HG03378 (cell line): Measurements from ENCODE around the gene URB1.
A peak's percentile ranks its signal among the peaks of the same experiment; 100 is the strongest.
"Not testable (repeated sequence)": the region's sequence is repeated elsewhere in the genome, so short reads cannot be mapped to it uniquely, and the experiment has no call there.

Source experiments
- ATAC-seq: cut with Tn5 transposase; IDR thresholded peaks from one replicate; pipeline ENCODE4 v1.9.1; 2021; ENCODE audit warnings: mild to moderate bottlenecking, moderate library complexity; ENCODE audit not compliant: unreplicated experiment

The URB1 gene

GRCh38 chr21:32413015-32413504, 20.2 kb upstream of the URB1 start:
- no peak for ATAC-seq

DNA sequence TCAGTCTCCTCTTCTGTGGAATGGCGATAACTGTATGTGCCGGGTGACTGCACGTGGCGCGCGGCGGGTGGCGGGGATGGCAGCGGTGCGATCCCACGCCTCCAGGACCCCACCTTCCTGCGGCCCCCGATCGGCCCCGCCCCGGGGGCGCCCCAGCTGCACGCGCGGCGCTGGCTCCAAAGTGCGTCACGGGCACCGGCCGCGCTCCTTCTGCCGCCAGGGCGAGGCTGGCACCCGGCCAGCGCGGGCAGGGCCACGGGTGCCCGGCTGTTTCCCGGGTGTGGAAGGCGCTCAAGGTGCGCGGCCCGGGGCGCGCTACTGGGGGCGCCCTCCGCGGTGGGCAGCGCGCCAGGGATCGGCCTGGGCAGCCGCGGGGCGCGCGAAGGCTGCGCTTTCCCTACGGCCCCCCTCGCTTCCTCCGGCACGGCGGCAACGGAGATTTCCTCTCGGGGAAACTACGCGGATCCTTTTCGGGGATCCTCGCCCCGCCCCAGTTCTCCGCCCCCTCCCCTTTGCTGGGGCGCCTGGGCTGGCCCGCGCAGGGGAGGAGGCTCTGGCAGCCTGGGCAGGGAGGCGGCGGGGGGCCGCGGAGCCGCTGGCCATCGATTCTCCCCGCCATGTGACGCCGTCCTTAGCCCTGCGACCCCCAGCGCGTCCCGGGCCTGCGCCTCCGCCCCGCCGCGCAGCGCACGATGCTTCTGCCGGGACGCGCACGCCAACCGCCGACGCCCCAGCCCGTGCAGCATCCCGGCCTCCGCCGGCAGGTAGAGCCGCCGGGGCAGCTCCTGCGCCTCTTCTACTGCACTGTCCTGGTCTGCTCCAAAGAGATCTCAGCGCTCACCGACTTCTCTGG, 19.6 kb upstream of the URB1 start, which contains the start of gene EVA1C:
Gene EVA1C (plus strand): TSS at position 545 of the 853 bp plus-strand sequence. CDS start 148 bp downstream, at position 693.
- no peak for ATAC-seq

DNA sequence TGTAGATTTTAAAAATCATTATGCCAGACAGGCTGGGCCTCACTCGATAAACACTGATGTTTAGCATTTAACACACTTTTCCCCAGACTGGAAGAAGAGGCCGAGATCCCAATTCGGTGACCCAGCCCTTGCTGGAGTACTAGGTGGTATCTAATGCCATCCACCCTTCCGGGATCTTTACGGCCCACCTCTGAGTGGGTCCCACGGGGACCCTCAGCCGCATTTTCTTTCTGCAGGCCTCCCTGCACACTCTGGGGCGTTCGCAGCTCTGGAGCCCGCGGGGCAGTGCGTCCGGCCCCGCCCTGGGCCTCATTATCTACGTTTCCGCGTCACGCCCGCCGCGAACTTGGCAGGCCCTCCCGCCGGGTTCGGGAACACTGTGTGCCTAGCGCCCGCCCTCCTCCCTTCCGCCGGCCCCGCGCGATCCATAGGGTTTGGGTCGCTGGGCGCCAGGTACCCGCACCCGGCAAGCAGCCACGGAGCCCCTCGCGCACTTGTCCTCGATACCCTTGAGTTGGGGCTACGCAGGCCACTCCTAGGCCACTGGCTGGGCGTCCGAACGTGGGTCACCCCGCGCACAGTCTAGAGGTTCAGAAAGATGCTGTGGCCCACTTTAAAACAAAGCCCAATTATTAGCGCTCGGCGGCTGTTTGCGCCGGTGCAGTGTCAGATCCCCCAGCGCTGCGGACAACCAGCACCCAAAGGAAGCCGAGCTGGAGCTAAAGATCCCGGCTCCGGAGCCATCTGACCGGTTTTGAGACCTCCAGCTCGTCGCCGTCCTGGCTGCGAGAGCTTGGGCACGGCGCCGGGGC, 18.7 kb upstream of the URB1 start:
- no peak for ATAC-seq

- no peak for ATAC-seq
Measured at GRCh38 chr21:32410916-32411315, 18.1 kb upstream of the URB1 start.

DNA sequence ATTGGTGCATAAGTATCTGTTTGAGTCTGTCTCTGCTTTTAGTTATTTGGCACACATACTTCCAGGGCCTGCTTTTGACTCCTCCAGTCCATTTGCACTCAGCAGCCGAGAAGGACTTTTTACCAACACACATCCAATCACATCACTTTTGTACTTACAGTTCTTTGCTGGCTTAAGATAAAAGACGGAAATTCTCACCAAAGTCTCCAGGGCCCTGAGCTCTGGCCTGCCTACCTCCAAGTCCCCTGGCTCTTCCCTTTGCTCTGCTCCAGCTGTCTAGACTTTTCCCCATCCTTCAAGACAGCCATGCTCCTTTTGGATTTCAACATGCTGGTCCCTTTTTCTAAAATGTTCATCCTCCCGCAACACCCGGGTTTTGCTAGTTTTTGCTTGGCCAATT, 17.5 kb upstream of the URB1 start:
- no peak for ATAC-seq

GRCh38 chr21:32406405-32406804, 13.6 kb upstream of the URB1 start:
- ATAC-seq, result no peak

DNA sequence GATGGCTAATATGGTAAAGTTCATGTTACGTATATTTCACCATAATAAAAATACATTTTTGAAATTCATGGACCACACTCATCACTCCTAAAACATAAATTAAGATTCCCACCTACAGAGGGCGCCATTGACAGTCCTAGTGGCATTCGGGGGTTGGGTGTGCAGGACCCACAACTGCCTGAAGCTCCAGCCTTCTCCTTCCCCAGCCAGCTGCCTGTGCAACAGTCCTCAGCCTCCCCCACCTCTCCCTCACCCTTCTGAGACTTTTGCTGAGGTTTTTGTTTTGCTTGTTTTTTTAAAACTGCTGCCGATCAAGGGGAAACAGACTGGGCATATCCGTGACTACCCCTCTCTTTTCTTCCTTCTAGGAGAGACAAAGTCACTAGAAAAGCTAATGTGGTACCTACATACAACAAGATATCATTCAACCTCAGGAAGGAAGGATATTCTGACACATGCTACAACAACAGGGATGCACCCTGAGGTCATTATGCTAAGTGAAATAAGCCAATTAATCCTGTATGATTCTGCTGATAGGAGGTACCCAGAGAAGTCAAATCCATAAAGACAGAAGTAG, 10.5 kb upstream of the URB1 start:
- ATAC-seq, result no peak

DNA sequence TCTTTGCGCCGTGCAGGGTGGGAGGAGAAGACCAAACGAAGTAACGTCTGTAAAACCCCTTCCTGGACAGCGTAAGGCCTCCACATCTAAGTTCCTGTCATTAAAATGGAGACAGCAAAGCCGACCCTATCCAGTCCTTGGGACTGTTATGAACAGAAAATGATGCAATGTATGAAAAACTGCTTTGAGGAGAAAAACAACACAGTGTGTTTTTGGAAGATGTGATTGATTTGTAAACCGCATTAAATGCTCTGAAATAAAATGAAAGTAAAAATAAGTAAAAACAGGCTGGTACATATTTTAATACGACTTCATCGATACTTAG, 827 bp upstream of the URB1 start:
- no peak for ATAC-seq

DNA sequence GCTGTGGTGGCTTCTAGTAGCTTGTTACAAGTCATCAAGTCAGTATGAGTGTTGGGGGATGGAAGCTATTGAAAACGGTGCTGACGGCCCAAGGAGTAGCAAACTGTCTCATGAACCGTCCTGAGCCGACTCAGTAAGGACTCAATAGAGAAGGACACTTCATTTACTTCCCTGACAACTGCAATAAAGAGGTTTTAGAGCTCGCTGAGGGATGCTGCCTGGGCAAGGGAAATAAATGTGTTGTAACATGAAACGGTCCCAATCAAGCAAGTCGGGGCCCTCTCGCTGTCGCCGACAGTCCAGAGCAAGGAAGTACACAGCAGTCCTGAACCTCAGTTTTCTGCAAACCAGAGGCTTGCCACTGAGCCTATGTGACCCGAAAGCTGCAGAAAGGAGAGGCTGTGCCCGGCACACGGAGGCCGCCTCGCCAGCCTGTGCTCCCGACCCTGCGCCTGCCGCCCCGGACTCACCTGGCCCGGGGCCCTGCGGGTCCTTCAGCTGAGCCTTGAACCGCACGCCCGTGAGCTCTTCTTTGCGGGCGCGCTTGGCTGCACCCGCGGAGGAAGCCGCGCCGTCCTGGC, 423 bp downstream of the URB1 start:
- ATAC-seq, result peak; percentile 35

- no peak for ATAC-seq
Measured at GRCh38 chr21:32391755-32392154, 1.1 kb downstream of the URB1 start.

GRCh38 chr21:32390537-32391224, 2.1 kb downstream of the URB1 start:
- ATAC-seq, result not testable (repeated sequence)

GRCh38 chr21:32389337-32390015, 3.3 kb downstream of the URB1 start:
- ATAC-seq, result no peak

DNA sequence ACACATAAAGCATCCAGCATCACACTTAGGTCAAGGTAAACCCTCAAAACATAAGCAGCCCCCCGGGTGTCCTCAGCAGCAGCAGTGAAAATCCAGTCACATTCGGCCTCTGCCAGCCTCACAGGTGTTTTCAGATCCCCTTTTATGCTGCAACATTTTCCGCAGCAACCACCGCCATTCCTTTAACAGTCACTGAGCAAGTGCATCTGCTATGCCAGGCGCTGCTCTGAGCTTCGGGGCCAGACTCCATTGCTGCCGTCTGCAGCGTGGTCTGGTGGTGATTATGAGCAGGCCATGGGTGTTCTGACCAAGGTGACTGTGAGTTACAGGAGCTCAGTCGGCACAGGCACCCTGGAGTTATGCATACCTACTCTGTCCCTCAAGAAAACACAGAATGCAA, 4.5 kb downstream of the URB1 start:
- no peak for ATAC-seq

DNA sequence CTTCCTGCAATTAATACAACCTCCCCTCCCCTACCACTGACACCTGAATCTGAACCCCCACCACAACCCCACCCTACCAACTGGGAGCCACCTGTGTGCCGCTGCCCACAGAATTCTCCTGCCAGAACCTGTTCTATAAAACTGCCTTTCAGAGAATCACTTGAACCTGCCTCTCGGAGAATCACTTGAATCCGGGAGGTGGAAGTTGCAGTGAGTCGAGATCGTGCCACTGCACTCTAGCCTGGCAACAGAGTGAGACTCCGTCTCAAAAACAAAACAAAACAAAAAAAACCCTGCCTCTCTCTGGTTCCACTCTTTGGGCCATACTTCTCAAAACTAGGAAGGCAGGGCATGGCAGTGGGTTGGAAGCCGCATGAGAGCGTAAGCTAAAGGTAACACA, 5.7 kb downstream of the URB1 start:
- ATAC-seq, result no peak

DNA sequence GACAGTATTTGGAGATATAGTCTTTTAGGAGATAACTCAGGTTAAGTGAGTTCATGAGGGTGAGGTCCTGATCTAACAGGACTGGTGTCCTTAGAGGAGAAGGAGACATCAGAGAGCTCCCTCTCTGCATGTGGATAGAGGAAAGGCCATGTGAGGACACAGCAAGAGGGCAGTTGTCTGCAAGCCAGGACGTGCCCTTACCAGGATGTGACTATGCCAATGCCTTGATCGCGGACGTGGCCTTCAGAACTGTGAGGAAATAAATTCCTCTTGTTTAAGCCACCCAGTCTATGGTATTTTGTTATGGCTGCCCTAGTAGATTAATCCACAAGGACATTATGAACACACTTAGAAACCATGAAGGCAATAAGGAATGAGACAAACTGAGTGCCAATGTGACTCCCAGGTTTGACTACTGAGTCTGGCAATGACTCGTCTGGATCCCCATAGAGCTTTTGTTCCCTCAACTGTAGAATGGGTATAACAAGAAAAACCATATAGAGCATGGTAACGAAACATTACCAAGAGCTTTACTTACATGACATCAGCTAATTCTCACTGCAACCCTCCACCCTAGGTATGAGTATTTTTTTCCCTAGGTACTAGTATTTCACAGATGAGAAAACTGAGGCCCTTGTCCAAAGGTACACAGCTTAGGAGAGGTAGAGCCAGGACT, 6.5 kb downstream of the URB1 start:
- no peak for ATAC-seq

- no peak for ATAC-seq
Measured at GRCh38 chr21:32383812-32384211, 9.0 kb downstream of the URB1 start.

DNA sequence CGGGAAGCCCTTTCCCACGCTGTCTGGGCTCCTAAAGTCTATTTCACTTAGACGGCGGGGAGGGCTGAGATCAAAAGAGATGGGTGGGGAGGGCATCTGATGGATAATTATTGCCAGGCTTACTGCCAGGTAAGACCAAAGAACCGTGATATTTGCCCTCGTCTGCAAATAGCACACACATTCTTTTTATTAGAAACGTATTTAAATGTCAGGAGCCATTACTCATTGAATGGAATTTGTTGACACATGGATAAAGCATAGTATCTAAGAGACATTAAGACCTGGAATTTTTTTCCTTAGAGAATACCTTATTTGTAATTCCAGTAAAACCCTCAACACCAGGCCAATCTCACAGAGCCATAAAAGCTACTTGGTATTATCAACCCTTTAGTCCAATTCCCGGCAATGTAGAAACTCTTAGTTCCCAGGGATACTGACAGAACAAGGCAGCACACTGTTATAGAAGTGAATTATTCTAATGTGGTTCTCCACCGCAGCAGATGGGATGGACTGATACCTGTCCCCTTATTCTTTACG, 10.6 kb downstream of the URB1 start:
- no peak for ATAC-seq

GRCh38 chr21:32381571-32381970, 11.2 kb downstream of the URB1 start:
- ATAC-seq, result no peak

GRCh38 chr21:32380940-32381339, 11.9 kb downstream of the URB1 start:
- ATAC-seq, result no peak
